Activated CD8-positive, alpha-beta memory T cell treated with anti-CD3 and anti-CD28 coated beads, Interleukin-2, amount 50 U/mL, for 4 hours (primary cell): ENCODE measurements around the gene FGD3.
A peak's percentile ranks its signal among the peaks of the same experiment; 100 is the strongest.

Experiments
- DNase-seq: peaks from one replicate; pipeline ENCODE4 v3.0.0-alpha.2; 2020

Gene FGD3

GRCh38 chr9:92954886-92955285 lies 7.6 kb downstream of the FGD3 start:
- DNase-seq = no peak

DNA sequence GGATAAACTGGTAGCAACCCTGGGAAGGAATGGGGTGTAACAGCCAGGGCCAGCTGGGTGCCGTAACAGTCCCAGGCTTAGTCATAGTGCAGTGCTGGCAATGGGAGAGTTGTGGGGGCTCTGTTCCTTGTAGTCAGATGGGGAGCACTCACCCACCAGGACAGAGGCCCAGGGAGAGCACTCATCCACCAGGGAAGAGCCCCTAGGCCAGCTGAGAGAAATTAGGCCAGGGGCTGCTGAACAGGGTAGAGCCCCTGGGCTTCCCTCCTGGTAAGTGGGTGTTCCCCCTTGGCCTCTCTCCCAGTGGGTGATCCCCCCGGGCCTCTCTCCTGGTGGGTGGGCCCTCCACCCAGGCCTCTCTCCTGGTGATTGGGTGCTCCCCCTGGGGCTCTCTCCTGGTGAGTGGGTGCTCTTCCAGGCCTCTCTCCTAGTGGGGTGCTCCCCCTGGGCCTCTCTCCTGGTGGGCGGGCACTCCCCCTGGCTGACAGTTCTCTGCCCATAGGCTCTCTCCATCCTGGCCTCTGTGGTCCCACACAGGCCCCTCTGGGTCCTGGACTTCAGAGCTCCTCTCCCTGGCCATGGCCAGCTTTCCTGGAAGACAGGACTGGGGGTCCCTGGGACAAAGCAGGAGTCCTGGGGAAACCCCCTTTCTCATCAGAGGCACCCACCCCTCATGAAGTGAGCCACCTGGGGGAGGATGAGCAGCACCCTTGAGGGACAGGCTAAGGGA lies 13.4 kb downstream of the FGD3 start:
- DNase-seq = no peak

DNA sequence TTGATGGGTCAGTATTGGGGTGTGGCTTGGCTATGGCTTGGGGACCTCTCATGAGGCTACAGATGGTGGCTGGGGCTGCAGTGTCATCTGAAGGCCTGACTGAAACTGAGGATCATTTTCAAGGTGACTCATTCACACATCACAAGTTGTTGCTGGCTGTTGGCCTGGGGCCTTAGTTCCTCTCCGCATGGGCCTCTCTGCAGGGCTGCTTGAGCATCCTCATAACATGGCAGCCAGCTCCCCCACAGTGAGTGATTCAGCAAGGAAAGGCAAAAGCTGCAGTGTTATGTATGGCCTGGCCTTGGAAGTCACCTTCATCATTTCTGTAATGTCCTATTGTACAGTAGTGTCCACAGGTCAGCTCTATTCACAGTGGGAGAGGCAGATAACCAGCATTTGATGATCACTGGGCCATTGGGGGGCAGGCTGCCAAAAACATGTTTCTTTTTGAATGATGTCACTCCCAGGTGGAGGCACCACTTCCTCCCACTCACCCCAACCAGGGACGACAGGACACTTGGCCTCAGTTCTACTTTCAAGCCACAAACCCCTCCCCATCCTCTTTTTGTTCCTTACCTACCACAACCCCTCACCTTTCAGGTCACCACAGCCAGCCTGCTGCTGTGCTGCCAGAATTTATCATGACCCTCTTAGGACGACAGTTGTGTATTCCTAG lies 14.4 kb downstream of the FGD3 start:
- DNase-seq = no peak

DNA sequence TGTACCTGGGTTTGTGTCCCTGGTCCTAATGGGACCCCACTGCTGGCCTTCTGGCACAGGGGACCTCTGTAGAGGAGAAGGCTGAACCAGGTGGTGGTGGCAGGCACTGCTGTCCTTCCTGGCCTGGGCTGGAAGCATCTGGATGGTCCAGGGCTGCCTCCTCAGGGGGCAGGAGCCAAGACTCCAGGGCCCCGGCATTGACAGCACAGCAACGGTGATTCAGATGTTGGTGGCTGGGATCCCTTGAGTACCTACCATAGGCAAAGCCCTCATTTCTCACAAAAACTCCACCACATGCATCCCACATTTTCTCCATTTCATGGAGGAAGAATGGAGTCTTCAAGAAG lies 15.0 kb downstream of the FGD3 start:
- no peak for DNase-seq

DNA sequence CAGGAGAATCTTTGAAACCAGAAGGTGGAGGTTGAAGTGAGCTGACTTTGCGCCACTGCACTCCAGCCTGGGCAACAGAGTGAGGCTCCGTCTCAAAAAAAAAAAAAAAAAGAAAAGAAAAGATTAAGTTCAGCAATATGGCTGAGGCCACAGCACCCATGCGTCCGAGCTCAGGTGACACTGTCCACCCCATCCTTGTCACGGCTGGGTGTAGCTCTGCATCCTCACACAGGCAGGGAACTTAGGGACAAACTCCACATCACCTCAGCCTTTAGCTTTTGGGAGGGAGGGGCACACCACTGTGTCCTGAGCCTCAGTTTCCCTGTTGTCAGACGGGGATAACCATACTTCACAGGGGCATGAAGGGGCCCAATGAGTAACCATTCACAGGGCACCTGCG lies 15.5 kb downstream of the FGD3 start:
- no peak for DNase-seq

GRCh38 chr9:92963831-92964606 lies 16.7 kb downstream of the FGD3 start:
- DNase-seq = peak; percentile 63

GRCh38 chr9:92964607-92965060 lies 17.3 kb downstream of the FGD3 start:
- no peak for DNase-seq

GRCh38 chr9:92965061-92965758 lies 17.9 kb downstream of the FGD3 start:
- DNase-seq = no peak

- DNase-seq = no peak
These were observed 18.6 kb downstream of the FGD3 start for GRCh38 chr9:92965759-92966517.

DNA sequence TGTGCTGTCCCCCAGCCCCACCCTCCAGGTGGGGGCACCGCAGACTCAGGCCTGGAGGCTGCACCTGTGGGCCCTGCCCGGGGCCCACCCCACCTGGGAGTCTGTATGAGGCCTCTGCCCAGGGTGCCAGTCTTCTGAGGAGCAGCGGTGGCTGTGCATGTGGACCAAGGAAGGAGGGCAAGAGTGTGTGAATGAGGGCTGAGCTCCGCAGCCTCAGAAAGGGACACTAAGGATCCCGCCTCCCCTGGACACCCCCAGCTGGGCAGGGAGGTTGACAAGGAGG lies 19.1 kb downstream of the FGD3 start:
- DNase-seq = no peak

DNA sequence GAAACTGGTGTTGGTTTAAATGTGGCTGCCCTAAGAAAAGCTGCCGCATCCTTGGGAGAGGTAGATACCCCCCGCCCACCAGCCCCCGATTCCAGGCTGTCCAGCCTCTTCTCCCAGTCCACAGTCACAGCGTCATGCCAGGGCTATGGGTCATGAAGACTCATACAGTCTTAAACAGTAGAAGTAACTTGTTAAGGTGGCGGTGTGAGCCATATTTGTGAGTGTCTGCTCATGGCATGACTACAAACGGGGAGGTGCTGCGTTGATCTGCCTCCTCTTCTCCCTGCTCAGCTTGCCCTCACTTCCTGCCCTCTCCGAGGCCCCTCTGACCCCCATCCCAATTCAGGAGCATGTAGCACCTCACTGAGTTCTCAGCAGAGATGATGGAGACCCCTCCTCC lies 20.8 kb downstream of the FGD3 start:
- DNase-seq = no peak

- no peak for DNase-seq
These were observed 22.5 kb downstream of the FGD3 start for GRCh38 chr9:92969516-92970466.

- no peak for DNase-seq
These were observed 23.2 kb downstream of the FGD3 start for GRCh38 chr9:92970467-92970923.

DNA sequence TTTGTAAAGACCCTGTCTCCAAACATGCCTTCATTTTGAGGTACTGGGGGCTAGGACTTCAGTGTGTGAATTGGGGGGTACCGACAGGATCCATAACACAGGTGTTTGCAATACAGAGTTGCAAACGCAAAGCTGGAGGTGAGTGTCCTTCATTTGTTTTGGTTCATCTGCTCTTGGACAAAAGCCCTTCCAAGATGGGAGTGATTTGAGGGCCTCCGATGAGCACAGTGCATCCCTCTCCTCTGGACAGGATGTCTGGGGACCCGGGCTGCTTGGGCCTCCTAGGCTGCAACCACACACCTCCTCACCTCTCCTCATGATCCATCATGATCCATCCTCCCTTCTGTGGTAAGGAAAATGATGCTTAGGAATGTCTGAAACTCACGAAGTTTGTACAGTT lies 23.8 kb downstream of the FGD3 start:
- DNase-seq = no peak

- DNase-seq = no peak
These were observed 24.5 kb downstream of the FGD3 start for GRCh38 chr9:92971776-92972175.

DNA sequence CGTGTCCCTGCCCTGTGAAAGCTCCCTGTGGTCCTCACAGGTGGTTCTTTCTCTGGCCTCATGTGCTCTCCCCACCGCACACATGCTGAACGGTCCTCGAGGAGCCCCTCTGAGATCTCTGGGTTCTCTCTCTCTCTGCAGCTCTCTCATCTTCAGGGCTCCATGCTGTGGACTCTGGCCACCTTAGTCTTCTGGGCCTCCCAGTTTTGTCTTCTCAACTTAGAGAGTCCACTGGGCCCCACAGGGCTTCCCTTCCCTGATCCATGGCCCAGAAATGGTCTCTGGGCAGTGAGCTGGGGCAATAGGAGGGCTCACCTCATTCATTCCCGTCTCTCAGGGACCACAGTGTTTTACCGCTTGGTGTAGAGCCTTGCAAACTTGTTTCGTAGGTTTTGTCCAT lies 26.4 kb downstream of the FGD3 start:
- no peak for DNase-seq

GRCh38 chr9:92974161-92974661 lies 26.9 kb downstream of the FGD3 start:
- DNase-seq = no peak

DNA sequence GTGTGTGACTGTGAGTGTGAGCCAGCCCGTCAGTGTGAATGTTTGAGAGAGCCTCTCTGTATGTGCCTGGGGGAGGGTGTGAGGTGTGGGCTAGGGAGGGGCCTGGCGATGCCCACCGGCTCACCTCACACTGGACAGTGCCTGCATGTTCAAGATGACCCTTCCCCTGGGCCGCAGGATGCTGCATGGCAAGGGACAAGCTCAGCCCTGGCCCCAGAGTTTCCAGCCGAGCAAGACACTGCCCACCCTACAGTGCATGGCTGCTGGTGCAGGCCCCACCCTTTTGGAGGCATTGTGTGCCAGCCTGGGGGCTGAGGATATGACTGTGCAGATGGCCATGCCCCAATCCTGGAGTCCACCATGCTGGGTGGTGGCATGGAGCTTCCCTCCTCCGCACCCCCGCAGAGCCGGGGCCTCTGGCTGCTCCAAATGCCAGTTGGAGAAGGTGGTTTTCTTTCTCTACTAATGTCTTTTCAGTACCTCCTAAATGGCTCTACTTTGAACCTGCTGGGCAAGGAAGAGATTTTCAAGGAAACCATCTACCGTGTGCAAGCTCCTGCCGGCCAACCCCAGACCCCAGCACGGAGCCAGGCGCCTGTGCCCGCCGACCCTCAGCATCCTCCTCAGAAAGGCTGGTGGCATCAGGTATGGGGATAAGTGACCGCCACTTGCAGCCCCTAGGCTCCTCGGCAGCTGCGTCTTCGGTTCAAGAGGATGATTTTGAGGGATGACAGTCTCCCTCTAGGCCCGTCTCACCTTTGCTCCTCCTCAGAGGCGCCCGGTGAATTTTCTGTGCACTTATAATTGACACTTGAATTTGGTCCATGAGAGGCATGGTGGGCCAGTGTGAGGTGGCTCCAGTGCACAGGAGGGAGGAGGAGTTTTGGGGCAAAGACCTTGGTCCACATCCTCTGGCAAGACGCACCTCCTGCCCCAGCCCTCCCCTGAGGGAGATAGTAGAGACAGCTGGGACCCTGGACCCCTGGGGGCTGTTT lies 27.7 kb downstream of the FGD3 start:
- no peak for DNase-seq

DNA sequence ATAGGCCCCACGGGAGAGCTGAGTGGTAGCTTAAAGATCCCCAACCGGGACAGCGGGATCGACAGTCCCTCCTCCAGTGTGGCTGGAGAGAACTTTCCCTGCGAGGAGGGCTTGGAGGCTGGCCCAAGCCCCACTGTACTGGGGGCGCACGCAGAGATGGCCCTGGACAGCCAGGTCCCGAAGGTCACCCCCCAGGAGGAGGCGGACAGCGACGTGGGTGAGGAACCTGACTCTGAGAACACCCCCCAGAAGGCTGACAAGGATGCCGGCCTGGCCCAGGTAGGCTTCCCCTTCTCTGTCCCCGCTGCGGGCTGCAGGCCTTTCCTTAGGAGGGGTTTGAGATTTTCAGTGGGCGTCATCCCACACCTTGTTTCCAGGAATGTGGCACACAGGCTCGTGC lies 29.1 kb downstream of the FGD3 start:
- no peak for DNase-seq

DNA sequence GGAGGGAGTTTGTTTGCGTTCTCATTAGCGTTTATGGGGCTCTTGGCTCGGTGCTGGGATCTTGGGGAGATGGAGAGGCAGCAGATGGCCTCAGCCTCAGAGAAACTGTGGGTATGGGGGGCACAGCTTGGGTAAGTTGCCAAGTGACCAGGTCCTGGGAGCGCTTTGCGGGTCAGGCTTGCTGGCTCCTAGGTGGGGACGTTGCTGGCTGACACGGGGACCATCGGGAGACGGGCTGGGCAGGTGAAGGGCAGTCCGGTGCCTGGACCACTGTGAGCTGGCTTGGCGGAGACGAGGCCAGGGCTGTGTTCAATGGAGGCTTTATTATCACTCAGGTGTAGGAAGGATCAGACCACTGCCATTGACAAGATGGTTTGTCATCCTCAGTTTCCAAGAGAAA lies 30.0 kb downstream of the FGD3 start:
- no peak for DNase-seq
